ENCODE measurements around the gene BANF2.

Gene BANF2

DNA sequence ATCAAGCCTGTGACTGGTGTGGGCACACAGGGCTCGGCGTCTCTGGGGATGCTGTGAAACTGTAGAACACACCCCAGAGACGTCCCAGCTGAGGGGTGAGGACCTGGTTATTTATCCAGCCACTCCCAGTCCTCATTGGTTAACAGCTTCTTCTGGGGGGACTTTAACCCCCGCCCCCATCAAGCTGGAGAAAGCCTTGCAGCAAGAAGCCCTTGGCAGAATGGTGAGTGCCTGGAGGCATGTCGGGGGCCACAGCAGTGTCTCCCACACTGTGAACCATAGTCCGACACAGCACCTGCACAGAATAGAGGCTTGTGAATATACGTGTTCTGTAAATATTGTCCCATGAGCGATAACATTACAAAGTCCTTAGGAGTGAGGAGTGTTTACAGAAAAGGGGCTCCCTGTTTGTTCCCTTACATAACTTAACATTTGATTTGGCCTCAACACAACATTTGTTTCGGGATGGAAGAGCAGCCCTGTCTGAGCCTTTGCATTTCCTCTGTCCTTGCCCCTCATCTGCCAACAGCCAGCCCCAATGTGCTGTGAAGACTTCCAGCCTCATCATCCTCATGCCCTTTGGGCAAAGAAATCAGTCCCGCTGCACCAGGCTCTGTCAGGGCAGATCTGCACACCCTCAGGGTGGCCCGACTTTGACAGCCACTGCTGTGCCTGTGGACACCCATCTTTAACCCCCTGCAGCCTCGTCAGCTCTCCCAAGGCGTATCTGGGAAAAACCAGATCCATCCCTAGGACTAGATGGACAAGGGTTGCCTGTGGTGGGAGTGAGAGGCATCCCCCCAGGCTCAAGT is 15.5 kb upstream of the BANF2 start:
- no peak overlapping the region for H3K27ac ChIP-seq (ENCODE audit: poor library complexity, severe bottlenecking)

DNA sequence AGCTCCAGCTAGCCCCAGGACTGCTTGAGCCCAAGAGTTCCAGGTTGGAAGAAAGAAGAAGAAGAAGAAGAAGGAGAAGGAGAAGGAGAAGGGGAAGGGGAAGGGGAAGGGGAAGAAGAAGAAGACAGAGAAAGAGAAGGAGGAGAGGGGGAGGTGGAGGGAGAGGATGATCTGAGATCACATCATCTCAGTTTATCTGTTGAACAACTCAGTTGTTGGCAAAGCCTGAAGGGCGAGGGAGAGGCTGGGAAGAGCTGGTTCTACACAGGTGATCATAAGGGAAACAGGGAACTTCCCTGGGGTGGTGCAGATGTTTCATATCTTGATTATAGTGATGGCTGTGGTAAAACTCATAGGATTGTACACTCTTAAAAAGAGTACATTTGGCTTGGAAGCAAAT is 14.6 kb upstream of the BANF2 start:
- Histone ChIP-seq H3K4me1 (ENCODE audit: insufficient read depth, poor library complexity, severe bottlenecking) (no peaks in the 10 kb centered on the region), H3K27ac (ENCODE audit: poor library complexity, severe bottlenecking) (no peak overlapping the region), H3K36me3 (ENCODE audit: low read depth) (no peaks in the 10 kb centered on the region; the same call in 1 of the 2 replicates), H3K4me3 (ENCODE audit: severe bottlenecking) (no peak overlapping the region), H3K27me3 (ENCODE audit: insufficient read depth, poor library complexity, severe bottlenecking) (peaks cover 3% of the 10 kb centered on the region), H3K9me3 (ENCODE audit: severe bottlenecking) (no peaks in the 10 kb centered on the region)
- ATAC-seq (ENCODE audit: low read depth) (no peak), DNase-seq (ENCODE audit: low spot score) (peak; percentile 4)
- TF ChIP-seq, protein P1, sequence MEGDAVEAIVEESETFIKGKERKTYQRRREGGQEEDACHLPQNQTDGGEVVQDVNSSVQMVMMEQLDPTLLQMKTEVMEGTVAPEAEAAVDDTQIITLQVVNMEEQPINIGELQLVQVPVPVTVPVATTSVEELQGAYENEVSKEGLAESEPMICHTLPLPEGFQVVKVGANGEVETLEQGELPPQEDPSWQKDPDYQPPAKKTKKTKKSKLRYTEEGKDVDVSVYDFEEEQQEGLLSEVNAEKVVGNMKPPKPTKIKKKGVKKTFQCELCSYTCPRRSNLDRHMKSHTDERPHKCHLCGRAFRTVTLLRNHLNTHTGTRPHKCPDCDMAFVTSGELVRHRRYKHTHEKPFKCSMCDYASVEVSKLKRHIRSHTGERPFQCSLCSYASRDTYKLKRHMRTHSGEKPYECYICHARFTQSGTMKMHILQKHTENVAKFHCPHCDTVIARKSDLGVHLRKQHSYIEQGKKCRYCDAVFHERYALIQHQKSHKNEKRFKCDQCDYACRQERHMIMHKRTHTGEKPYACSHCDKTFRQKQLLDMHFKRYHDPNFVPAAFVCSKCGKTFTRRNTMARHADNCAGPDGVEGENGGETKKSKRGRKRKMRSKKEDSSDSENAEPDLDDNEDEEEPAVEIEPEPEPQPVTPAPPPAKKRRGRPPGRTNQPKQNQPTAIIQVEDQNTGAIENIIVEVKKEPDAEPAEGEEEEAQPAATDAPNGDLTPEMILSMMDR (IDR thresholded peaks at IDR 0.05; ENCODE audit: poor library complexity, severe bottlenecking) = no peak

More for the DNA sequence above, 15.5 kb upstream of the BANF2 start:
- Histone ChIP-seq H3K4me3 (ENCODE audit: severe bottlenecking) (no peak overlapping the region), H3K9me3 (ENCODE audit: severe bottlenecking) (no peaks in the 10 kb centered on the region), H3K4me1 (ENCODE audit: insufficient read depth, poor library complexity, severe bottlenecking) (peaks cover 7% of the 10 kb centered on the region), H3K36me3 (ENCODE audit: low read depth) (peaks cover 9% of the 10 kb centered on the region), H3K27me3 (ENCODE audit: insufficient read depth, poor library complexity, severe bottlenecking) (peaks cover 3% of the 10 kb centered on the region)
- ATAC-seq (ENCODE audit: low read depth) = no peak
- peak; percentile 46 for DNase-seq (ENCODE audit: low spot score)
- TF ChIP-seq, protein P1 (IDR thresholded peaks at IDR 0.05; ENCODE audit: poor library complexity, severe bottlenecking) = no peak

DNA sequence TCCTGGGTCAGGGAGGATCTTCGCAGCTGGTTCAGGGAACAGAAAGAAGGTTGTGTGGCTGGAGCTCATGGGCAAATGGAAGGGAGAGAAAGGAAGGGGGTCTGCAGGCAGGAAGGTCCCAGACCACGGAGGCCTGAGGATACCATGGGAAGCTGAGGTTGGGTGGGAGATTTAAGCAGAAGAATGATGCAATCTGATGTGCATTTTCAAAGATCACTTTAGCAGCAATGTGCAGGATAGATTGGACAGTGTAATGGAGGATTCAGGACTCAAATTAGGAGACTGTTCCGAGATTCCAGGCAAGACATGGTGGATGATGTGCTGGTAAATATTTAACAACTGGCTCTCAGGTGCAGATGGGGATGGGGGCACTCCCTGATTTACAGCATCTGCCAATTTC is 12.0 kb upstream of the BANF2 start:
- H3K27me3 ChIP-seq (ENCODE audit: insufficient read depth, poor library complexity, severe bottlenecking) = peaks cover 3% of the 10 kb centered on the region
- TF ChIP-seq, protein P1 (IDR thresholded peaks at IDR 0.05; ENCODE audit: poor library complexity, severe bottlenecking) = no peak
- H3K4me1 ChIP-seq (ENCODE audit: insufficient read depth, poor library complexity, severe bottlenecking) = no peaks in the 10 kb centered on the region
- H3K27ac ChIP-seq (ENCODE audit: poor library complexity, severe bottlenecking) = no peak overlapping the region
- ATAC-seq (ENCODE audit: low read depth) (no peak), DNase-seq (ENCODE audit: low spot score) (no peak)
- no peaks in the 10 kb centered on the region for H3K9me3 ChIP-seq (ENCODE audit: severe bottlenecking)
- no peaks in the 10 kb centered on the region for H3K36me3 ChIP-seq (ENCODE audit: low read depth)
- no peak overlapping the region for H3K4me3 ChIP-seq (ENCODE audit: severe bottlenecking)

DNA sequence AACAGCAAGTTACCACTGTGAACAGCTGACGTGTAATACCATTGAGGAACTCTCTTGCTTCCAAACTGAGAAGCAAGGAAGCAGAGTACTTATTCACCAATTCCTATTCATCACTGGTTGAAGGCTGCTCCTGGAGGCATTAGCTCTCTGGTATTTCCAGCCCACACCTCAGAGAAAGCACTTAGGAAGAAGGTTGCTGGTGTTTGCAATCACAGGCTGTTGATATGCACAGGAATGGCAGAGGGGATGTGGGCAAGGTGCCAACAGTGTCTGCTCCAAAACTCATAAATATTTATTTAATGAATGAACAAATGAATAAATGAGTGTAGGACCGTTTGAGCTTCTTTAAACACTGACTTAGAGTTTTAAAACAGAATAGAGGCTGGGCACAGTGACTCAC is 10.8 kb upstream of the BANF2 start:
- peak; percentile 3 for DNase-seq (ENCODE audit: low spot score)
- Histone ChIP-seq H3K4me3 (ENCODE audit: severe bottlenecking) (no peak overlapping the region), H3K9me3 (ENCODE audit: severe bottlenecking) (no peaks in the 10 kb centered on the region), H3K36me3 (ENCODE audit: low read depth) (no peaks in the 10 kb centered on the region), H3K27me3 (ENCODE audit: insufficient read depth, poor library complexity, severe bottlenecking) (peaks cover 3% of the 10 kb centered on the region), H3K27ac (ENCODE audit: poor library complexity, severe bottlenecking) (no peak overlapping the region), H3K4me1 (ENCODE audit: insufficient read depth, poor library complexity, severe bottlenecking) (no peaks in the 10 kb centered on the region)
- no peak for ATAC-seq (ENCODE audit: low read depth)
- TF ChIP-seq, protein P1 (IDR thresholded peaks at IDR 0.05; ENCODE audit: poor library complexity, severe bottlenecking) = no peak

DNA sequence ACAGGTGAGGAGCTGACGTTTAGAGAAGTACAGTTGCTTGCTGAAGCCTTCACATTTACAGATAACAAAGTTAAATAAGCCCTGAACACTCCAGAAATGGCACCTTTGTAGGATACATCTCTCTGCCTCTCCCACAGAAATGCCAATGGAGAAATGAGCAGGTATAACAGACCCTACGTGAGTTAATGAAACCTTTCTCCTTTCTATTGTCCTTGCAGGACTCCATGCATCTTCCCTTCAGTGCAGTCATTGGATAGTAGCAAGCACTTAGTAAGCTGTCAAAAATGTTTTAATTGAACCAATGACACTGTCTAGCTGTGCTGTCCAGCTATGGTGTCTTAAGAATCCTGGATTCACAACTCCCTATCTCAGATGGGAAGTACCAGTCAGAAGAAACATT is 9.6 kb upstream of the BANF2 start:
- no peak for DNase-seq (ENCODE audit: low spot score)
- Histone ChIP-seq H3K9me3 (ENCODE audit: severe bottlenecking) (no peaks in the 10 kb centered on the region), H3K4me3 (ENCODE audit: severe bottlenecking) (no peak overlapping the region), H3K27me3 (ENCODE audit: insufficient read depth, poor library complexity, severe bottlenecking) (peaks cover 3% of the 10 kb centered on the region), H3K27ac (ENCODE audit: poor library complexity, severe bottlenecking) (no peak overlapping the region), H3K36me3 (ENCODE audit: low read depth) (no peaks in the 10 kb centered on the region), H3K4me1 (ENCODE audit: insufficient read depth, poor library complexity, severe bottlenecking) (no peaks in the 10 kb centered on the region)
- TF ChIP-seq, protein P1 (IDR thresholded peaks at IDR 0.05; ENCODE audit: poor library complexity, severe bottlenecking) = no peak
- ATAC-seq (ENCODE audit: low read depth) = no peak

Data from RWPE2 (cell line).